Spleen (tissue), 11 donors: ENCODE measurements around the gene LRFN2. TPM values are rescaled to one million over a fixed set of nuclear protein-coding genes. Genes with fewer than 3 reads are reported as not detected.

ENCODE experiments used
- DNase-seq: peaks from one replicate; pipeline ENCODE4 v3.0.0-alpha.2; 2020
- H3K27ac ChIP-seq, 8 donors: fragments of 200-600 bp; sonication (generic) in 7 of 8; 1 replicate in 4 of 8; 2 replicates in 4 of 8; pipeline versions ENCODE4 v1.5.0 to v1.8.0; 2016 to 2021; ENCODE audit warnings: inconsistent platforms in 4 of 8, mild to moderate bottlenecking in 4 of 8, moderate library complexity in 1 of 8
- H3K27me3 ChIP-seq, 7 donors: fragments of 200-600 bp; sonication (generic) in 6 of 7; replicated peaks in 1 of 7; 1 replicate in 4 of 7; 2 replicates in 3 of 7; pipeline versions ENCODE4 v1.5.0 to v1.8.0; 2016 to 2021; ENCODE audit warnings: inconsistent platforms in 3 of 7, mild to moderate bottlenecking in 1 of 7
- H3K36me3 ChIP-seq, 6 donors: fragments of 200-600 bp; sonication (generic) in 5 of 6; 1 replicate in 4 of 6; 2 replicates in 2 of 6; pipeline versions ENCODE4 v1.5.0 to v1.8.0; 2016 to 2021; ENCODE audit warnings: inconsistent platforms in 2 of 6
- H3K4me1 ChIP-seq, 6 donors: fragments of 200-600 bp; sonication (generic) in 5 of 6; 1 replicate in 3 of 6; 2 replicates in 3 of 6; pipeline versions ENCODE4 v1.5.0 to v1.8.0; 2016 to 2021; ENCODE audit warnings: inconsistent platforms in 3 of 6
- H3K4me3 ChIP-seq, 8 donors: fragments of 200-600 bp; sonication (generic) in 7 of 8; 1 replicate in 4 of 8; 2 replicates in 4 of 8; pipeline versions ENCODE4 v1.5.0 to v1.8.0; 2016 to 2021; ENCODE audit warnings: inconsistent platforms in 4 of 8, mild to moderate bottlenecking in 4 of 8, moderate library complexity in 2 of 8
- H3K9me3 ChIP-seq, 8 donors: fragments of 200-600 bp; sonication (generic) in 7 of 8; 1 replicate in 4 of 8; 2 replicates in 4 of 8; pipeline versions ENCODE4 v1.5.0 to v1.8.0; 2016 to 2021; ENCODE audit warnings: inconsistent platforms in 4 of 8
- POLR2A ChIP-seq, 3 donors: fragments of 450-650 bp; IDR thresholded peaks; one replicate each; pipeline ENCODE4 v1.5.1; 2017; ENCODE audit warnings: antibody characterized with exemption in 3 of 3, mild to moderate bottlenecking in 1 of 3
- POLR2AphosphoS5 ChIP-seq, 3 donors: sonication (generic); formaldehyde crosslinking; IDR thresholded peaks; one replicate each; pipeline ENCODE4 v1.5.1; 2017; ENCODE audit warnings: antibody characterized with exemption in 3 of 3
- WGBS, 5 donors: extraction: QIAGEN DNeasy Blood & Tissue Kit in 3 of 5; methylation state at CpG; one replicate each; pipeline versions ENCODE4 v1.1.5 to v1.1.7; 2013 to 2018; 5-methylcytosine and 5-hydroxymethylcytosine counted together
- intact Hi-C: fragments of 100-400 bp; cut with DNase I; formaldehyde crosslinking; loops from one replicate; pipeline ENCODE4 v1.15.0; 2023; ENCODE audit warnings: low total_unique reads
- polyA plus RNA-seq, 3 donors: library from polyadenylated mRNA; stranded (reverse); fragments of 200-250 nt; gene quantifications; one replicate each; pipeline ENCODE4 v1.2.1, GENCODE V29; 2013
- total RNA-seq, 7 donors: library from RNA; depleted of rRNA in 3 of 7; stranded (reverse); fragments of >200 nt in 3 of 7; fragmentation: NEBNext Ultra II Directional in 4 of 7; extraction: Animal tissue kit (Norgen Biotek cat#: 25700) in 4 of 7; gene quantifications; one replicate each; pipeline versions ENCODE4 v1.1.0 to v1.2.1, GENCODE V29; 2016 to 2021
- TF ChIP-seq, protein P1 (sequence below), 11 experiments: fragments of 200-600 bp in 7 of 11; fragments of 450-650 bp in 4 of 11; sonication (generic) in 4 of 11; IDR thresholded peaks in 8 of 11; conservative IDR thresholded peaks in 3 of 11; 1 replicate in 7 of 11; 2 replicates in 4 of 11; pipeline versions ENCODE4 v1.4.0 to v1.8.0; 2016 to 2021; ENCODE audit warnings: antibody characterized with exemption in 11 of 11, inconsistent platforms in 4 of 11, mild to moderate bottlenecking in 1 of 11
- donor health status: healthy with polysubstance abuse.
- donor health status: DM: no; HTN: no; CAD: no; lungs with moderate emphysema.
- donor health status: DM: no; HTN: no; CAD: no.
- donor health status: Bipolar disorder and iron deficiency.
- donor health status: healthy.
- donor health status: DM: no; HTN: no; CAD: no.
- donor health status: DM: yes; HTN: yes; CAD: no.

LRFN2 gene
- total and polyA plus RNA-seq, 10 donors = 0.05 to 6.0 (median 1.3) TPM

DNA sequence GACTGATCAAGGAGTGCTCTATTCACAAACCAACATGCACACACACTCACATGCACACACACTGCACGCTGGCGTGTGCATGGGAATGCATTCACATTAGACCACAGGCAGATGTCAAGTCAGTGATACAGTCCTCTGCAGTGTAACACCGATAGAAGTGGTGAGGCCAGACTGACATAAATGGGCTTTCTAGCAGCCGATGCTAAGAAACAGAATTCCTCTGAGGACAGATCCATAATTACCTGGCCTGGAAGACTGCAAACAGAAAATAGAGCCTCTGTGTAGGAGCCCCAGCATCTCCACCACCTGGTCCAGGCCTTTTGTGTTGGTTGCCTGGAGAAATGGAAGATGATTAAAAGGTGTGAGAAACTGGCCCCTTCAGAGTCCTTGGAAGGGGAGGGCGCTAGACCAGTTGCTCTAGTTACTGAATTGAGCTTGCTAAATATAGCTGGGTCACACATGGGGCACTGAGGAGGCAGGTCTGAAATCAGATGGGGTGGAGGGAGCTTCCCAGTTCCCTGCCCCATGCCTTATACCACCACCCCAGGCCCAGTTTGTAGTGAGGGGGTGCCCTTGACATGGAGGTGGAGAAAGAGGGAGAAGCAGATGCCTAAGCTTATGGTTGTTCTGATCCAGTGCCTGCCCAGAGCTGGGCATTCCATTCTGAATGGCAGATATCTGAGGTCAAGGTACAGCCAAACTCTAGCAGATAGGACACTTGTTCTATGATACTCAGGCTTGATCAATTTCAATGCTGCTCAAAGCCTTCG is 233.8 kb downstream of the LRFN2 start:
- no peaks in the 10 kb centered on the region for H3K27me3 ChIP-seq
- H3K9me3 ChIP-seq = no peaks in the 10 kb centered on the region
- no peak for DNase-seq
- no peak for TF ChIP-seq POLR2A (IDR thresholded peaks at IDR 0.05)
- TF ChIP-seq, protein P1, sequence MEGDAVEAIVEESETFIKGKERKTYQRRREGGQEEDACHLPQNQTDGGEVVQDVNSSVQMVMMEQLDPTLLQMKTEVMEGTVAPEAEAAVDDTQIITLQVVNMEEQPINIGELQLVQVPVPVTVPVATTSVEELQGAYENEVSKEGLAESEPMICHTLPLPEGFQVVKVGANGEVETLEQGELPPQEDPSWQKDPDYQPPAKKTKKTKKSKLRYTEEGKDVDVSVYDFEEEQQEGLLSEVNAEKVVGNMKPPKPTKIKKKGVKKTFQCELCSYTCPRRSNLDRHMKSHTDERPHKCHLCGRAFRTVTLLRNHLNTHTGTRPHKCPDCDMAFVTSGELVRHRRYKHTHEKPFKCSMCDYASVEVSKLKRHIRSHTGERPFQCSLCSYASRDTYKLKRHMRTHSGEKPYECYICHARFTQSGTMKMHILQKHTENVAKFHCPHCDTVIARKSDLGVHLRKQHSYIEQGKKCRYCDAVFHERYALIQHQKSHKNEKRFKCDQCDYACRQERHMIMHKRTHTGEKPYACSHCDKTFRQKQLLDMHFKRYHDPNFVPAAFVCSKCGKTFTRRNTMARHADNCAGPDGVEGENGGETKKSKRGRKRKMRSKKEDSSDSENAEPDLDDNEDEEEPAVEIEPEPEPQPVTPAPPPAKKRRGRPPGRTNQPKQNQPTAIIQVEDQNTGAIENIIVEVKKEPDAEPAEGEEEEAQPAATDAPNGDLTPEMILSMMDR (IDR thresholded peaks at IDR 0.05 in 8 of 11, conservative IDR thresholded peaks at IDR 0.05 in 3 of 11) = no peak
- TF ChIP-seq POLR2AphosphoS5 (IDR thresholded peaks at IDR 0.05) = no peak
- H3K4me1 ChIP-seq = peaks cover 0 to 17% (median 3%) of the 10 kb centered on the region in 6 donors
- no peaks in the 10 kb centered on the region for H3K36me3 ChIP-seq
- H3K27ac ChIP-seq = no peak overlapping the region
- WGBS, 5 donors = 78 to 90% (median 87%) methylated on average over 6 of the region's 6 CpGs
- H3K4me3 ChIP-seq = no peak overlapping the region
- intact Hi-C loops = no loop called here

DNA sequence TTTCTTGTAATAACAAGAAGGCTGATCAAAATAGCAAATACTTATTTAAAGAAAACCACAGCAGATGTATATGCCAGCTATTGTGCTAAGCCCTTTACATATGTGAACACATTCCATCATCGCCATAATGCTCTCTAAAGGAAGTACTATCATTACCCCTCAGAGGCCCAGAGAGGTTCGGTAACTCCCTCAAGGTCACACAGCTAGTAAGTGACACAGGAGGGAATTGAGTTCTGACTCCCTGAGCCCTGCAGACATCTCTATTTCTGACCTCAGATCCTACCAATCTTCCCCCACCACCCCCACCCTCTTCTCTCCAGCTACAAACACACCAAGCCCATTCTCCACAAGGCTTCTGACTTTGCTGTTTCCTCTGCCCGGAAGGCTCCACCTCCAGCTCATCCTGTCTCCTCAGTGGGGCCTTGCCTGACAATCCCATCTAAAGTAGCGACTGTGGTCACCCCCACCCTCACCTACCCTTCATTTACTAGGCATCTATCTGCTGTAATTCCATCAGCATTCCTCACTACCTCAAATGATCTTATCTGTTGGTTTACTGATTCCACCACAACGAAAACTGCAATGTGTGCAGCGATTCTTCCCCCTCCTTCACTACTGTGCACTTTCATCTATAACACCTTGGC is 234.5 kb downstream of the LRFN2 start:
- Histone ChIP-seq H3K9me3 (no peaks in the 10 kb centered on the region), H3K27me3 (no peaks in the 10 kb centered on the region), H3K4me1 (peaks cover 0 to 25% (median 6%) of the 10 kb centered on the region in 6 donors), H3K36me3 (no peaks in the 10 kb centered on the region), H3K4me3 (no peak overlapping the region), H3K27ac (no peak overlapping the region)
- DNase-seq = no peak
- TF ChIP-seq POLR2AphosphoS5 (IDR thresholded peaks at IDR 0.05) = no peak
- TF ChIP-seq, protein P1 (IDR thresholded peaks at IDR 0.05 in 8 of 11, conservative IDR thresholded peaks at IDR 0.05 in 3 of 11) = no peak
- TF ChIP-seq POLR2A (IDR thresholded peaks at IDR 0.05) = no peak
- 63 to 66% (median 65%) methylated on average over 6 of the region's 6 CpGs for WGBS, 5 donors
- intact Hi-C loops = no loop called here

DNA sequence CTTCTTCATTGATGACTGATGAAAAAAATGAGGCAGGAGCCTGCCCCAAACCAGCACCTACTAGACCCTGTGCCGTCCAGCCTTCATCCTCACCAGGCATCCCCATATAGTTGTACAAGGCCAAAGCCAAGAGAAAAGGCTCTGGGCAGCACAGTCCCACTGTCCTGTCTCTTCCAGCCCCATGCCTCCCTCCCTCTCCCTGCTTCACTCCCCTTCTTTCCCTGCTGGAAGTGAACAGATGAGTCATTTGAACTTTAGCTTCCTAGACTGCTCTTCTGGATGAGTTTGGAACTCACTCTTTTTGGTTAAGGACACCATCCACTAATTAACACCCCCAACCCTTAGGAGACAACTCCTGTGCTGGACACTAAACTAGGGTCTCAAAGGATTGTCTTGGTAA is 235.2 kb downstream of the LRFN2 start:
- Histone ChIP-seq H3K36me3 (no peaks in the 10 kb centered on the region), H3K4me1 (peaks cover 0 to 30% (median 10%) of the 10 kb centered on the region in 6 donors), H3K27ac (no peak overlapping the region), H3K27me3 (no peaks in the 10 kb centered on the region), H3K9me3 (no peaks in the 10 kb centered on the region), H3K4me3 (no peak overlapping the region)
- TF ChIP-seq, protein P1 (IDR thresholded peaks at IDR 0.05 in 8 of 11, conservative IDR thresholded peaks at IDR 0.05 in 3 of 11) = no peak
- TF ChIP-seq POLR2AphosphoS5 (IDR thresholded peaks at IDR 0.05) (no peak), POLR2A (IDR thresholded peaks at IDR 0.05) (no peak)
- no peak for DNase-seq
- WGBS, 5 donors = 63 to 86% (median 82%) methylated on average over 1 of the region's 1 CpG
- intact Hi-C loops = no loop called here

DNA sequence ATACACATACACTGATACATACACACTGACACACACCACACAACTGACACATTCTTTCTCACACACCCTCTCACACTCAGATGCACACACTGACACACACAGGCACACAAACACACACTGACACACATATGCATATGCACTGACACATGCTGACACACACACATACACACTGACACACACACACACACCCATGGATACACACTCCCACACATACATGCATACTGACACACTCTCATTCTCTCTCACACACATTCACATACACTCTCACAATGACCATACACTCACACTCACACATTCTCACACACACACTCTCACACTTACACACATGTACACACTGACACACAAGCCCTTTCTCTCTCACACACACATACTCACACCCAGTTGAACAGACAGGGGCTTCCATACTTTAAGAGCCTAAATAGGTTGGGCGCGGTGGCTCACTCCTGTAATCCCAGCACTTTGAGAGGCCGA is 236.4 kb downstream of the LRFN2 start:
- Histone ChIP-seq H3K4me1 (peaks cover 0 to 30% (median 10%) of the 10 kb centered on the region in 6 donors), H3K9me3 (no peaks in the 10 kb centered on the region), H3K36me3 (no peaks in the 10 kb centered on the region), H3K4me3 (no peak overlapping the region), H3K27ac (no peak overlapping the region), H3K27me3 (no peaks in the 10 kb centered on the region)
- no peak for DNase-seq
- 93 to 99% (median 98%) methylated on average over 3 of the region's 3 CpGs for WGBS, 5 donors
- no peak for TF ChIP-seq POLR2A (IDR thresholded peaks at IDR 0.05)
- no peak for TF ChIP-seq POLR2AphosphoS5 (IDR thresholded peaks at IDR 0.05)
- TF ChIP-seq, protein P1 (IDR thresholded peaks at IDR 0.05 in 8 of 11, conservative IDR thresholded peaks at IDR 0.05 in 3 of 11) = no peak
- intact Hi-C loops = no loop called here
